HepG2 (cell line): Measurements from ENCODE around the gene ZNF597. TPM values are rescaled to one million over a fixed set of nuclear protein-coding genes. Genes with fewer than 3 reads are reported as not detected.
A peak's percentile ranks its signal among the peaks of the same experiment; 100 is the strongest.

Experiments
- DNMT1 ChIP-seq: sonication (generic); formaldehyde crosslinking; IDR thresholded peaks from 2 replicates; pipeline ENCODE4 v1.5.1; 2020; ENCODE audit warnings: mild to moderate bottlenecking, missing genetic modification reagents
- ETV5 ChIP-seq: IDR thresholded peaks from 2 replicates; pipeline ENCODE4 v1.6.1; 2018; ENCODE audit warnings: missing biosample characterization, missing genetic modification reagents, inconsistent platforms, borderline replicate concordance
- PITX1 ChIP-seq: sonication (generic); formaldehyde crosslinking; IDR thresholded peaks from 2 replicates; pipeline ENCODE4 v1.5.1; 2020; ENCODE audit warnings: mild to moderate bottlenecking, missing genetic modification reagents
- SRY ChIP-seq: sonication (generic); formaldehyde crosslinking; IDR thresholded peaks from 2 replicates; pipeline ENCODE4 v1.8.0; 2022; ENCODE audit warnings: mild to moderate bottlenecking, missing genetic modification reagents
- ZSCAN29 ChIP-seq: sonication (generic); formaldehyde crosslinking; conservative IDR thresholded peaks from 2 replicates; pipeline ENCODE4 v1.4.0; 2020; ENCODE audit warnings: mild to moderate bottlenecking, missing genetic modification reagents
- polyA plus RNA-seq, 8 experiments: library from polyadenylated mRNA; depleted of rRNA in 3 of 8; stranded (reverse) in 7 of 8; unstranded in 1 of 8; fragments of >200 nt; fragmentation: Illumina TruSeq in 4 of 8; extraction: Trizol in 4 of 8; gene quantifications; 2 replicates each; pipeline versions ENCODE4 v1.2.1 to v1.2.3, GENCODE V29; 2011 to 2016; ENCODE audit warnings: low read depth in 4 of 8, missing spikeins in 1 of 8, mixed read lengths in 1 of 8; ENCODE audit not compliant: insufficient read depth in 1 of 8
- total RNA-seq, 5 experiments: library from RNA; depleted of rRNA; stranded (reverse); fragments of >200 nt; fragmentation: Illumina TruSeq; extraction: Trizol; gene quantifications; 2 replicates each; pipeline ENCODE4 v1.2.3, GENCODE V29; 2016; ENCODE audit warnings: low read depth in 1 of 5
- TF ChIP-seq, protein P1 (sequence below): sonication (generic); formaldehyde crosslinking; IDR thresholded peaks from 2 replicates; pipeline ENCODE4 v1.4.0; 2020; ENCODE audit warnings: missing genetic modification reagents, borderline replicate concordance
- TF ChIP-seq, protein P2 (sequence below): sonication (generic); formaldehyde crosslinking; IDR thresholded peaks from 2 replicates; pipeline ENCODE4 v1.4.0; 2020; ENCODE audit warnings: missing genetic modification reagents, borderline replicate concordance
- TF ChIP-seq, protein P3 (sequence below): sonication (generic); formaldehyde crosslinking; IDR thresholded peaks from 2 replicates; pipeline ENCODE4 v1.4.0; 2020; ENCODE audit warnings: mild to moderate bottlenecking, missing genetic modification reagents
- TF ChIP-seq, protein P4 (sequence below): sonication (generic); formaldehyde crosslinking; IDR thresholded peaks from 2 replicates; pipeline ENCODE4 v1.4.0; 2020; ENCODE audit warnings: missing genetic modification reagents, mild to moderate bottlenecking, borderline replicate concordance

The ZNF597 gene
- total and polyA plus RNA-seq, 2 of the 13 experiments (the other 11 are each of a cell fraction or from before 2014, with no cell fraction given), result 1.3 to 2.4 TPM

DNA sequence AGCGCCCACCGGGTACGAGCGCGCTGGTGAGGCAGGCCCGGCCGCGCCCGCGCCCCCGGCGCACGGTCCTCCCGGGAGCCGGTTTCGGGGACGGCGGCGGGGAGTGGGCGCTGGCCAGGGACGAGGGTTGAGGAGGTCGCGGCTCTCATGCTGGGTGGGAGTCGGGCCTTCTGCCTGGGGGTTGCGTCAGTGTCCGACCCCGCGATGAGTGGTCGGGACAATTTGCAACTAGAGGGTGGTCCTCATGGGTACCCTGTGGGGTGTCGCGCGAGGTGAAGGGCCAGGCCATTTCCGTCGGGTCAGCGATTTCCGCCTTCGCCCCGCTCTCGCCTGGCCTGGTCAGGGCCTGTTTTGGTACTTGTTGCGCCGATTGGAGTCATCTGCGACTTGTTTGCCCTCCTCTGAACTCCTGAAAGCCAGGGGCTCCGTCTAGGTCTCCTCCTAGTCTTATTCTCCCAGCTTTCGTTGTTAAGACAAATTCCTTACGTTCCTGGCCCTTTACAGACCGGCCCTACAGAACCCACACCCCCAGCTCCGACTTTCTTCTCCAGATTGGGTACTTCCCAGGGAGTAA is 15.1 kb upstream of the ZNF597 start (continued):
- TF ChIP-seq, protein P1, sequence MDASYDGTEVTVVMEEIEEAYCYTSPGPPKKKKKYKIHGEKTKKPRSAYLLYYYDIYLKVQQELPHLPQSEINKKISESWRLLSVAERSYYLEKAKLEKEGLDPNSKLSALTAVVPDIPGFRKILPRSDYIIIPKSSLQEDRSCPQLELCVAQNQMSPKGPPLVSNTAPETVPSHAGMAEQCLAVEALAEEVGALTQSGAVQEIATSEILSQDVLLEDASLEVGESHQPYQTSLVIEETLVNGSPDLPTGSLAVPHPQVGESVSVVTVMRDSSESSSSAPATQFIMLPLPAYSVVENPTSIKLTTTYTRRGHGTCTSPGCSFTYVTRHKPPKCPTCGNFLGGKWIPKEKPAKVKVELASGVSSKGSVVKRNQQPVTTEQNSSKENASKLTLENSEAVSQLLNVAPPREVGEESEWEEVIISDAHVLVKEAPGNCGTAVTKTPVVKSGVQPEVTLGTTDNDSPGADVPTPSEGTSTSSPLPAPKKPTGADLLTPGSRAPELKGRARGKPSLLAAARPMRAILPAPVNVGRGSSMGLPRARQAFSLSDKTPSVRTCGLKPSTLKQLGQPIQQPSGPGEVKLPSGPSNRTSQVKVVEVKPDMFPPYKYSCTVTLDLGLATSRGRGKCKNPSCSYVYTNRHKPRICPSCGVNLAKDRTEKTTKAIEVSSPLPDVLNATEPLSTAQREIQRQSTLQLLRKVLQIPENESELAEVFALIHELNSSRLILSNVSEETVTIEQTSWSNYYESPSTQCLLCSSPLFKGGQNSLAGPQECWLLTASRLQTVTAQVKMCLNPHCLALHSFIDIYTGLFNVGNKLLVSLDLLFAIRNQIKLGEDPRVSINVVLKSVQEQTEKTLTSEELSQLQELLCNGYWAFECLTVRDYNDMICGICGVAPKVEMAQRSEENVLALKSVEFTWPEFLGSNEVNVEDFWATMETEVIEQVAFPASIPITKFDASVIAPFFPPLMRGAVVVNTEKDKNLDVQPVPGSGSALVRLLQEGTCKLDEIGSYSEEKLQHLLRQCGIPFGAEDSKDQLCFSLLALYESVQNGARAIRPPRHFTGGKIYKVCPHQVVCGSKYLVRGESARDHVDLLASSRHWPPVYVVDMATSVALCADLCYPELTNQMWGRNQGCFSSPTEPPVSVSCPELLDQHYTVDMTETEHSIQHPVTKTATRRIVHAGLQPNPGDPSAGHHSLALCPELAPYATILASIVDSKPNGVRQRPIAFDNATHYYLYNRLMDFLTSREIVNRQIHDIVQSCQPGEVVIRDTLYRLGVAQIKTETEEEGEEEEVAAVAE, result no peak
- TF ChIP-seq, protein P2, sequence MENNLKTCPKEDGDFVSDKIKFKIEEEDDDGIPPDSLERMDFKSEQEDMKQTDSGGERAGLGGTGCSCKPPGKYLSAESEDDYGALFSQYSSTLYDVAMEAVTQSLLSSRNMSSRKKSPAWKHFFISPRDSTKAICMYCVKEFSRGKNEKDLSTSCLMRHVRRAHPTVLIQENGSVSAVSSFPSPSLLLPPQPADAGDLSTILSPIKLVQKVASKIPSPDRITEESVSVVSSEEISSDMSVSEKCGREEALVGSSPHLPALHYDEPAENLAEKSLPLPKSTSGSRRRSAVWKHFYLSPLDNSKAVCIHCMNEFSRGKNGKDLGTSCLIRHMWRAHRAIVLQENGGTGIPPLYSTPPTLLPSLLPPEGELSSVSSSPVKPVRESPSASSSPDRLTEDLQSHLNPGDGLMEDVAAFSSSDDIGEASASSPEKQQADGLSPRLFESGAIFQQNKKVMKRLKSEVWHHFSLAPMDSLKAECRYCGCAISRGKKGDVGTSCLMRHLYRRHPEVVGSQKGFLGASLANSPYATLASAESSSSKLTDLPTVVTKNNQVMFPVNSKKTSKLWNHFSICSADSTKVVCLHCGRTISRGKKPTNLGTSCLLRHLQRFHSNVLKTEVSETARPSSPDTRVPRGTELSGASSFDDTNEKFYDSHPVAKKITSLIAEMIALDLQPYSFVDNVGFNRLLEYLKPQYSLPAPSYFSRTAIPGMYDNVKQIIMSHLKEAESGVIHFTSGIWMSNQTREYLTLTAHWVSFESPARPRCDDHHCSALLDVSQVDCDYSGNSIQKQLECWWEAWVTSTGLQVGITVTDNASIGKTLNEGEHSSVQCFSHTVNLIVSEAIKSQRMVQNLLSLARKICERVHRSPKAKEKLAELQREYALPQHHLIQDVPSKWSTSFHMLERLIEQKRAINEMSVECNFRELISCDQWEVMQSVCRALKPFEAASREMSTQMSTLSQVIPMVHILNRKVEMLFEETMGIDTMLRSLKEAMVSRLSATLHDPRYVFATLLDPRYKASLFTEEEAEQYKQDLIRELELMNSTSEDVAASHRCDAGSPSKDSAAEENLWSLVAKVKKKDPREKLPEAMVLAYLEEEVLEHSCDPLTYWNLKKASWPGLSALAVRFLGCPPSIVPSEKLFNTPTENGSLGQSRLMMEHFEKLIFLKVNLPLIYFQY, result no peak
- TF ChIP-seq DNMT1 (CRISPR knock-in tag) (no peak), PITX1 (no peak; the same call in 1 of the 2 replicates), SRY (CRISPR knock-in tag) (0 out of 2 replicates have a peak, but pooled peaks have one; percentile 5), ZSCAN29 (CRISPR knock-in tag) (no peak), ETV5 (CRISPR knock-in tag) (no peak)
- TF ChIP-seq, protein P3, sequence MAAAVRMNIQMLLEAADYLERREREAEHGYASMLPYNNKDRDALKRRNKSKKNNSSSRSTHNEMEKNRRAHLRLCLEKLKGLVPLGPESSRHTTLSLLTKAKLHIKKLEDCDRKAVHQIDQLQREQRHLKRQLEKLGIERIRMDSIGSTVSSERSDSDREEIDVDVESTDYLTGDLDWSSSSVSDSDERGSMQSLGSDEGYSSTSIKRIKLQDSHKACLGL (CRISPR knock-in tag), result 0 out of 2 replicates have a peak, but pooled peaks have one; percentile 9
- TF ChIP-seq, protein P4, sequence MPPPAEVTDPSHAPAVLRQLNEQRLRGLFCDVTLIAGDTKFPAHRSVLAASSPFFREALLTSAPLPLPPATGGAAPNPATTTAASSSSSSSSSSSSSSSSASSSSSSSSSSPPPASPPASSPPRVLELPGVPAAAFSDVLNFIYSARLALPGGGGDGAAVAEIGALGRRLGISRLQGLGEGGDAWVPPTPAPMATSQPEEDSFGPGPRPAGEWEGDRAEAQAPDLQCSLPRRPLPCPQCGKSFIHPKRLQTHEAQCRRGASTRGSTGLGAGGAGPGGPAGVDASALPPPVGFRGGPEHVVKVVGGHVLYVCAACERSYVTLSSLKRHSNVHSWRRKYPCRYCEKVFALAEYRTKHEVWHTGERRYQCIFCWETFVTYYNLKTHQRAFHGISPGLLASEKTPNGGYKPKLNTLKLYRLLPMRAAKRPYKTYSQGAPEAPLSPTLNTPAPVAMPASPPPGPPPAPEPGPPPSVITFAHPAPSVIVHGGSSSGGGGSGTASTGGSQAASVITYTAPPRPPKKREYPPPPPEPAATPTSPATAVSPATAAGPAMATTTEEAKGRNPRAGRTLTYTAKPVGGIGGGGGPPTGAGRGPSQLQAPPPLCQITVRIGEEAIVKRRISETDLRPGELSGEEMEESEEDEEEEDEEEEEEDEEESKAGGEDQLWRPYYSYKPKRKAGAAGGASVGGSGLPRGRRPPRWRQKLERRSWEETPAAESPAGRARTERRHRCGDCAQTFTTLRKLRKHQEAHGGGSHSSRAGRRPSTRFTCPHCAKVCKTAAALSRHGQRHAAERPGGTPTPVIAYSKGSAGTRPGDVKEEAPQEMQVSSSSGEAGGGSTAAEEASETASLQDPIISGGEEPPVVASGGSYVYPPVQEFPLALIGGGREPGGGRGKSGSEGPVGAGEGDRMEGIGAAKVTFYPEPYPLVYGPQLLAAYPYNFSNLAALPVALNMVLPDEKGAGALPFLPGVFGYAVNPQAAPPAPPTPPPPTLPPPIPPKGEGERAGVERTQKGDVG (CRISPR knock-in tag), result no peak; the same call in 1 of the 2 replicates
